Astrocyte (in vitro differentiated cells and primary cell): ENCODE measurements around the gene EIF4A2.

ENCODE experiments used
- EZH2 ChIP-seq: IDR thresholded peaks from 2 replicates; pipeline ENCODE4 v1.6.1; 2012; ENCODE audit warnings: mild to moderate bottlenecking, low read length, inconsistent platforms; ENCODE audit not compliant: insufficient read depth
- TF ChIP-seq, protein P1 (sequence below): IDR thresholded peaks from 2 replicates; pipeline ENCODE4 v1.5.1; 2011; ENCODE audit warnings: low read depth, mild to moderate bottlenecking, inconsistent platforms, low read length, moderate library complexity; ENCODE audit not compliant: insufficient read depth

DNA sequence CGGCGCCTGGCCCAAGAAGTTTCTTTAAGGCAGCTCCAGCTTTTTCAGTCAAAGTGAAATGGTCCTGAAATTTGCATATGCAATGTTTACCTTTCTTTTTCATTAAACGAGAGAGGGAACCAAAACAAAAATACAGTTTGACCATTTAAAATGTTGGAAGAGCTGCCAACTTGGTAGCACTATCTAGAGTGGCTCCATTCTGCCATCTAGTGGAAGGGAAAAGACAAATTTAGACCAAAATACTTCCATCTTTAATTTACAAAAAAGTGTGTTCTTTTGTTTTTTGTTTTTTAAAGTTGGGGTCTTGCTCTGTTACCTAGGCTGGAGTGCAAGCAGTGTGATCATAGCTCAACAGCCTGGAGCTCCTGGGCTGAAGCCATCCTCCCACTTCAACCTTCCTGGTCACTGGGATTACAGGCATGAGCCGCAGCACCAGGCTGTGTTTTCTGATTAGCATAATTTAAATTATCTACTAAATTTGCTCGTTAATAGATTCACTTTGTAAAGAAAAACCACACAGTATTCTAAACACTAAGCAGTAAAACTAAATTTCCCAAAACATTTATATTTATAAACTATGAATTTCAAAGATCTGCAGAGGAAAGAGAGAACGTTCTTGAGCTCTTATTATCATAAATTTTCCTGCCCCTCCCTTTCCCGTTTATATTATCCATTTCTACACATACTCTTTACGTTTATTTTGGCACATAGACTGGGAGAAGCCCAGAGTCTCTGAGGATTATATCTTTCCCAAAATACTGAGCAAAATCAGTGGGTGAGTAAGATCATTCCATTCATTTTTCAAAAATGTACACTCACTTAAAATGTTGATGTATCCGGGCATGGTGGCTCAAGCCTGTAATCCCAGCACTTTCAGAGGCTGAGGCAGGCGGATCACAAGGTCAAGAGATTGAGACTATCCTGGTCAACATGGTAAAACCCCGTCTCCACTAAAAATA lies 38.3 kb downstream of the EIF4A2 start:
- no peak for TF ChIP-seq EZH2
- TF ChIP-seq, protein P1, sequence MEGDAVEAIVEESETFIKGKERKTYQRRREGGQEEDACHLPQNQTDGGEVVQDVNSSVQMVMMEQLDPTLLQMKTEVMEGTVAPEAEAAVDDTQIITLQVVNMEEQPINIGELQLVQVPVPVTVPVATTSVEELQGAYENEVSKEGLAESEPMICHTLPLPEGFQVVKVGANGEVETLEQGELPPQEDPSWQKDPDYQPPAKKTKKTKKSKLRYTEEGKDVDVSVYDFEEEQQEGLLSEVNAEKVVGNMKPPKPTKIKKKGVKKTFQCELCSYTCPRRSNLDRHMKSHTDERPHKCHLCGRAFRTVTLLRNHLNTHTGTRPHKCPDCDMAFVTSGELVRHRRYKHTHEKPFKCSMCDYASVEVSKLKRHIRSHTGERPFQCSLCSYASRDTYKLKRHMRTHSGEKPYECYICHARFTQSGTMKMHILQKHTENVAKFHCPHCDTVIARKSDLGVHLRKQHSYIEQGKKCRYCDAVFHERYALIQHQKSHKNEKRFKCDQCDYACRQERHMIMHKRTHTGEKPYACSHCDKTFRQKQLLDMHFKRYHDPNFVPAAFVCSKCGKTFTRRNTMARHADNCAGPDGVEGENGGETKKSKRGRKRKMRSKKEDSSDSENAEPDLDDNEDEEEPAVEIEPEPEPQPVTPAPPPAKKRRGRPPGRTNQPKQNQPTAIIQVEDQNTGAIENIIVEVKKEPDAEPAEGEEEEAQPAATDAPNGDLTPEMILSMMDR = peak; percentile 79
